CD4-positive, alpha-beta T cell (primary cell): ENCODE data around the gene VAV2. TPM values are rescaled to one million over a fixed set of nuclear protein-coding genes. Genes with fewer than 3 reads are reported as not detected.
"Not testable (repeated sequence)": the region's sequence is repeated elsewhere in the genome, so short reads cannot be mapped to it uniquely, and the experiment has no call there.

Source experiments
- ATAC-seq: fragments of 200-7000 bp; cut with Tn5 transposase; one replicate; pipeline ENCODE4 v1.10.0; 2022; ENCODE audit warnings: mild to moderate bottlenecking; ENCODE audit not compliant: poor library complexity
- CTCF ChIA-PET: fragments of 350-600 bp; sonication (Branson Sonifier 250); formaldehyde crosslinking; loops from one replicate; lab custom pipeline; 2021; ENCODE audit warnings: antibody characterized with exemption, inconsistent platforms; lab: Charles Lee
- POLR2A ChIA-PET: fragments of 350-600 bp; sonication (Branson Sonifier 250); formaldehyde crosslinking; loops from one replicate; lab custom pipeline; 2021; ENCODE audit warnings: antibody characterized with exemption, inconsistent platforms; lab: Charles Lee
- DNase-seq, 14 experiments: peaks; one replicate each; pipeline ENCODE4 v3.0.0-alpha.2; 2013 to 2020; ENCODE audit warnings: mixed read lengths in 2 of 14
- H3K27ac ChIP-seq, 2 donors: one replicate each; pipeline versions ENCODE4 v1.5.1 to v1.7.0; 2013; ENCODE audit warnings: low read length in 2 of 2, low read depth in 1 of 2, mild to moderate bottlenecking in 1 of 2
- H3K27me3 ChIP-seq, 2 experiments: 1 replicate in 1 of 2; 2 replicates in 1 of 2; pipeline versions ENCODE4 v1.6.1 to v1.7.0; 2013; ENCODE audit warnings: low read length in 2 of 2, control low read depth in 1 of 2, mild to moderate bottlenecking in 1 of 2, moderate library complexity in 1 of 2; ENCODE audit not compliant: insufficient read depth in 2 of 2, control insufficient read depth in 1 of 2
- H3K36me3 ChIP-seq: one replicate; pipeline ENCODE4 v1.6.1; 2013; ENCODE audit warnings: low read length, control low read depth; ENCODE audit not compliant: insufficient read depth
- H3K4me1 ChIP-seq: one replicate; pipeline ENCODE4 v1.6.1; 2013; ENCODE audit warnings: low read length, control low read depth; ENCODE audit not compliant: insufficient read depth
- H3K4me3 ChIP-seq: one replicate; pipeline ENCODE4 v1.5.1; 2013; ENCODE audit warnings: mild to moderate bottlenecking, low read length, moderate library complexity
- H3K9me3 ChIP-seq, 2 experiments: 1 replicate in 1 of 2; 2 replicates in 1 of 2; pipeline versions ENCODE4 v1.6.1 to v1.7.0; 2013; ENCODE audit warnings: low read length in 2 of 2, mild to moderate bottlenecking in 2 of 2, control low read depth in 1 of 2, moderate library complexity in 1 of 2; ENCODE audit not compliant: control insufficient read depth in 1 of 2, insufficient read depth in 1 of 2
- H3K27ac Mint-ChIP-seq: one replicate; pipeline ENCODE4 v1.8.0; 2020; ENCODE audit warnings: mixed read lengths
- H3K27me3 Mint-ChIP-seq: one replicate; pipeline ENCODE4 v1.8.0; 2021; ENCODE audit warnings: mixed read lengths
- H3K36me3 Mint-ChIP-seq: one replicate; pipeline ENCODE4 v1.8.0; 2021; ENCODE audit warnings: low read depth, mixed read lengths
- H3K4me1 Mint-ChIP-seq: one replicate; pipeline ENCODE4 v1.8.0; 2021; ENCODE audit warnings: low read depth, mixed read lengths
- H3K4me3 Mint-ChIP-seq: one replicate; pipeline ENCODE4 v1.8.0; 2020; ENCODE audit warnings: mild to moderate bottlenecking, mixed read lengths
- H3K9me3 Mint-ChIP-seq: one replicate; pipeline ENCODE4 v1.8.0; 2020; ENCODE audit warnings: mixed read lengths
- CTCF ChIP-seq: fragments of 200-600 bp; IDR thresholded peaks from one replicate; pipeline ENCODE4 v1.8.0; 2022; ENCODE audit warnings: antibody characterized with exemption, mild to moderate bottlenecking
- intact Hi-C, 2 experiments: fragments of 100-400 bp; cut with DNase I in 1 of 2; cut with micrococcal nuclease in 1 of 2; formaldehyde crosslinking; loops; one replicate each; pipeline versions ENCODE4 v1.15.1 to v1.9.0; 2023 to 2025; cut with DNase I, micrococcal nuclease
- total RNA-seq, 174 experiments: library from RNA in 2 of 174; stranded (reverse) in 2 of 174; gene quantifications; one replicate each; pipeline ENCODE4 v1.2.3 and lab custom pipeline; 2021 to 2026

Gene VAV2
- total RNA-seq, 2 experiments from 2014 or later: 1.6 to 1.7 TPM

GRCh38 chr9:133767625-133768024 is 224.5 kb downstream of the VAV2 start:
- H3K27me3 Mint-ChIP-seq: no peaks in the 10 kb centered on the region

GRCh38 chr9:133767008-133767407 is 225.1 kb downstream of the VAV2 start:
- TF ChIP-seq CTCF: no peak
- H3K27ac Mint-ChIP-seq: no peak overlapping the region
- ChIA-PET POLR2A (no interaction called here), CTCF (no interaction called here)
- peaks cover 8 to 15% of the 10 kb centered on the region in 2 experiments for H3K9me3 ChIP-seq
- DNase-seq (no peak), ATAC-seq (no peak)
- intact Hi-C loops: no loop called here
- no peaks in the 10 kb centered on the region for H3K4me1 Mint-ChIP-seq
- no peak overlapping the region for H3K4me3 Mint-ChIP-seq
- peaks cover 6% of the 10 kb centered on the region for H3K36me3 Mint-ChIP-seq
- no peak overlapping the region for H3K4me3 ChIP-seq
- no peaks in the 10 kb centered on the region for H3K27me3 ChIP-seq
- no peaks in the 10 kb centered on the region for H3K36me3 ChIP-seq
- no peaks in the 10 kb centered on the region for H3K27me3 Mint-ChIP-seq
- H3K27ac ChIP-seq: no peak overlapping the region
- no peaks in the 10 kb centered on the region for H3K9me3 Mint-ChIP-seq
- no peaks in the 10 kb centered on the region for H3K4me1 ChIP-seq

More at GRCh38 chr9:133767625-133768024, 224.5 kb downstream of the VAV2 start:
- no peaks in the 10 kb centered on the region for H3K27me3 ChIP-seq
- Mint-ChIP-seq H3K27ac (no peak overlapping the region), H3K4me1 (no peaks in the 10 kb centered on the region), H3K9me3 (no peaks in the 10 kb centered on the region), H3K4me3 (no peak overlapping the region), H3K36me3 (peaks cover 6% of the 10 kb centered on the region)
- intact Hi-C loops: no loop called here
- POLR2A ChIA-PET: no interaction called here
- H3K9me3 ChIP-seq: peaks cover 8 to 15% of the 10 kb centered on the region in 2 experiments
- no peaks in the 10 kb centered on the region for H3K4me1 ChIP-seq
- TF ChIP-seq CTCF: no peak
- CTCF ChIA-PET: no interaction called here
- ATAC-seq: no peak
- DNase-seq: no peak
- H3K4me3 ChIP-seq: no peak overlapping the region
- H3K36me3 ChIP-seq: no peaks in the 10 kb centered on the region
- no peak overlapping the region for H3K27ac ChIP-seq

GRCh38 chr9:133766234-133766633 is 225.9 kb downstream of the VAV2 start:
- H3K27me3 Mint-ChIP-seq, CTCF ChIA-PET, ATAC-seq: not testable (repeated sequence)

More at GRCh38 chr9:133766234-133766633, 225.9 kb downstream of the VAV2 start:
- DNase-seq, H3K4me3 Mint-ChIP-seq, POLR2A ChIA-PET, H3K4me3 ChIP-seq, H3K27ac ChIP-seq, H3K4me1 ChIP-seq, intact Hi-C loops, H3K27ac Mint-ChIP-seq, H3K36me3 Mint-ChIP-seq, H3K36me3 ChIP-seq, H3K4me1 Mint-ChIP-seq, H3K27me3 ChIP-seq, H3K9me3 Mint-ChIP-seq: not testable (repeated sequence)
- peaks cover 8 to 15% of the 10 kb centered on the region in 2 experiments for H3K9me3 ChIP-seq
